Hepatic stellate cell (primary cell): ENCODE data around the gene OLIG2.

Experiments used
- DNase-seq: peaks from one replicate; pipeline ENCODE4 v3.0.0; 2011; ENCODE audit warnings: low spot score

Gene OLIG2

DNA sequence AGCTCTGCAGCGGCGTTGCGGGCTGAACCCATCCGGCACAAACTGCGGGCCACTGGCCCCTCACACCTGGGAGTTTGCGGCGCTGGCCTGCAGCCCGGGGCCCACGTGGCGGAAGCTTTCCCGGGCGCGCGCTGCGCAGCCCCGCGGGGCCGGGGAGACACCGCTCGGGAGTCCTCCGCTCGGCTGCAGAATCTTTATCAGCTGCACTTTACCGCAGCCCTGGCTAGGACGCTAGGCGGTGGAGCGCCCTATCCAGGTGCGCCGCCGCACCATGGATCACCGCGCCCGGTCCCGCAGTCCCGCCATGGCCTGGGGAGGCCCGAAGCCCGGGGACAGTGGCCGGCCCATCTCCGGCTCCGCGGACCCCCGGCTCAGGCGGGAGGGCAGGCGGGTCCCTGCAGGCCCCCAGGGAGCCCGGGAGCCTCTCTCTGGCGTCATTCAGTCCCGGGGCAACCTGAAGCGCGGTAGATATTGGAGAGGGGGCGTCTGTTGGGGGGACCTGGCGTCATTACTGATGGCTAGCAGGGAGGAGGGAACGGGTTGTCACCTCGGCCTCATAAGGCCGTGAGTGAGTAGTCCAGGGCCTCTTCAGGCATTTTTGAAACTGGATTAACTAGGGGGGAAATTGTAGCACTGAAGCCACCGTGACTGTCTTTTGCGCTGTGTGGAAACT is 5.7 kb upstream of the OLIG2 start:
- no peak for DNase-seq

GRCh38 chr21:33020558-33021100 is 5.1 kb upstream of the OLIG2 start:
- no peak for DNase-seq

- no peak for DNase-seq
Observed at GRCh38 chr21:33021150-33021549, 4.6 kb upstream of the OLIG2 start.

DNA sequence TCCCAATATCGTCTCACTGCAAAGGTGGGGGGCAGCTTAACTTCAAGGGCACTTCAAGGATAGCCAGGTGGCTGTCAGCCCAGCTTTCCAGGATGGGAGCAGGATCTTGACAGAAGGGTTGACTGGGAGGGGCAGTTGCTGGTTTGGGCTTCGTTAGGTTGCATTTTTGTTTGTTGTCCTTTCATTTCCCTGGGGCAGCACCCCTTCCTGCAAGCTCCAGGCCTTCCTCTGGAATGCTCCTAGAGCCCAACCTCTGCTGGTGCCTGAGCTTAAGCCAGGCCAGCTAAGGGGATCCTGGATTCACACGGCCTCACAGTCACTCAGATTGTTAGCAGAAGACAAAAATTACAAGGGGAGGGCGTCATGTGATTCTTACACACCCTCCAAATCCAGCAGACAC is 4.1 kb upstream of the OLIG2 start:
- no peak for DNase-seq

GRCh38 chr21:33022489-33022827 is 3.3 kb upstream of the OLIG2 start:
- no peak for DNase-seq

DNA sequence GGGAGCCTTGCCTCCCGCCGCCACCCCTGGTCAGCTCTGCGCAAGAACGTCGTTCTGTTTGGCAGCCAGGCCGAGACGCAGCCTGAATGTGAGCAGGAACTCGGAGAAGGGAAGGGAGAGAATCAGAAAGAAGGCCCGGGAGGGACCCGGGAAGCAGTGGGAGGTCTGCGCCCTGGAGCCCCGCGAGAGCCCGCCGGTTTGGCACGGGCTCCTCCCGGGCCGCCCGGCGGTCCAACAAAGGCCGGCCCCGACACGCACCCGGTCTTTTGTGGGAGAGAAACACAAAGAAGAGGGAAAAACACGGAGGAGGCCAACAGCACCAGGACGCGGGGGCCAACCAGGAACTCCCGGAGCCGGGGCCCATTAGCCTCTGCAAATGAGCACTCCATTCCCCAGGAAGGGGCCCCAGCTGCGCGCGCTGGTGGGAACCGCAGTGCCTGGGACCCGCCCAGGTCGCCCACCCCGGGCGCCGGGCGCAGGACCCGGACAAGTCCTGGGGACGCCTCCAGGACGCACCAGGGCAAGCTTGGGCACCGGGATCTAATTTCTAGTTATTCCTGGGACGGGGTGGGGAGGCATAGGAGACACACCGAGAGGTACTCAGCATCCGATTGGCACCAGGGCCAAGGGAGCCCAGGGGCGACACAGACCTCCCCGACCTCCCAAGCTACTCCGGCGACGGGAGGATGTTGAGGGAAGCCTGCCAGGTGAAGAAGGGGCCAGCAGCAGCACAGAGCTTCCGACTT is 2.7 kb upstream of the OLIG2 start:
- no peak for DNase-seq

- DNase-seq, result no peak
Observed at GRCh38 chr21:33023574-33024200, 2.0 kb upstream of the OLIG2 start.

DNA sequence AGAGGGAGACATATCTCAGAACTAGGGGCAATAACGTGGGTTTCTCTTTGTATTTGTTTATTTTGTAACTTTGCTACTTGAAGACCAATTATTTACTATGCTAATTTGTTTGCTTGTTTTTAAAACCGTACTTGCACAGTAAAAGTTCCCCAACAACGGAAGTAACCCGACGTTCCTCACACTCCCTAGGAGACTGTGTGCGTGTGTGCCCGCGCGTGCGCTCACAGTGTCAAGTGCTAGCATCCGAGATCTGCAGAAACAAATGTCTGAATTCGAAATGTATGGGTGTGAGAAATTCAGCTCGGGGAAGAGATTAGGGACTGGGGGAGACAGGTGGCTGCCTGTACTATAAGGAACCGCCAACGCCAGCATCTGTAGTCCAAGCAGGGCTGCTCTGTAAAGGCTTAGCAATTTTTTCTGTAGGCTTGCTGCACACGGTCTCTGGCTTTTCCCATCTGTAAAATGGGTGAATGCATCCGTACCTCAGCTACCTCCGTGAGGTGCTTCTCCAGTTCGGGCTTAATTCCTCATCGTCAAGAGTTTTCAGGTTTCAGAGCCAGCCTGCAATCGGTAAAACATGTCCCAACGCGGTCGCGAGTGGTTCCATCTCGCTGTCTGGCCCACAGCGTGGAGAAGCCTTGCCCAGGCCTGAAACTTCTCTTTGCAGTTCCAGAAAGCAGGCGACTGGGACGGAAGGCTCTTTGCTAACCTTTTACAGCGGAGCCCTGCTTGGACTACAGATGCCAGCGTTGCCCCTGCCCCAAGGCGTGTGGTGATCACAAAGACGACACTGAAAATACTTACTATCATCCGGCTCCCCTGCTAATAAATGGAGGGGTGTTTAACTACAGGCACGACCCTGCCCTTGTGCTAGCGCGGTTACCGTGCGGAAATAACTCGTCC is 1.3 kb upstream of the OLIG2 start:
- no peak for DNase-seq

DNA sequence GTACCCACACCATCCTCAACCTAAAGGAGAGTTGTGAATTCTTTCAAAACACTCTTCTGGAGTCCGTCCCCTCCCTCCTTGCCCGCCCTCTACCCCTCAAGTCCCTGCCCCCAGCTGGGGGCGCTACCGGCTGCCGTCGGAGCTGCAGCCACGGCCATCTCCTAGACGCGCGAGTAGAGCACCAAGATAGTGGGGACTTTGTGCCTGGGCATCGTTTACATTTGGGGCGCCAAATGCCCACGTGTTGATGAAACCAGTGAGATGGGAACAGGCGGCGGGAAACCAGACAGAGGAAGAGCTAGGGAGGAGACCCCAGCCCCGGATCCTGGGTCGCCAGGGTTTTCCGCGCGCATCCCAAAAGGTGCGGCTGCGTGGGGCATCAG is 638 bp upstream of the OLIG2 start:
- DNase-seq, result no peak

DNA sequence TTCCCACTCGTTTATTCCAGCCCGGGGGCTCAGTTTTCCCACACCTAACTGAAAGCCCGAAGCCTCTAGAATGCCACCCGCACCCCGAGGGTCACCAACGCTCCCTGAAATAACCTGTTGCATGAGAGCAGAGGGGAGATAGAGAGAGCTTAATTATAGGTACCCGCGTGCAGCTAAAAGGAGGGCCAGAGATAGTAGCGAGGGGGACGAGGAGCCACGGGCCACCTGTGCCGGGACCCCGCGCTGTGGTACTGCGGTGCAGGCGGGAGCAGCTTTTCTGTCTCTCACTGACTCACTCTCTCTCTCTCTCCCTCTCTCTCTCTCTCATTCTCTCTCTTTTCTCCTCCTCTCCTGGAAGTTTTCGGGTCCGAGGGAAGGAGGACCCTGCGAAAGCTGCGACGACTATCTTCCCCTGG is 716 bp downstream of the OLIG2 start:
- no peak for DNase-seq

DNA sequence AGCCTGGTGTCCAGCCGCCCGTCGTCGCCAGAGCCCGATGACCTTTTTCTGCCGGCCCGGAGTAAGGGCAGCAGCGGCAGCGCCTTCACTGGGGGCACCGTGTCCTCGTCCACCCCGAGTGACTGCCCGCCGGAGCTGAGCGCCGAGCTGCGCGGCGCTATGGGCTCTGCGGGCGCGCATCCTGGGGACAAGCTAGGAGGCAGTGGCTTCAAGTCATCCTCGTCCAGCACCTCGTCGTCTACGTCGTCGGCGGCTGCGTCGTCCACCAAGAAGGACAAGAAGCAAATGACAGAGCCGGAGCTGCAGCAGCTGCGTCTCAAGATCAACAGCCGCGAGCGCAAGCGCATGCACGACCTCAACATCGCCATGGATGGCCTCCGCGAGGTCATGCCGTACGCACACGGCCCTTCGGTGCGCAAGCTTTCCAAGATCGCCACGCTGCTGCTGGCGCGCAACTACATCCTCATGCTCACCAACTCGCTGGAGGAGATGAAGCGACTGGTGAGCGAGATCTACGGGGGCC is 1.2 kb downstream of the OLIG2 start:
- DNase-seq, result no peak

DNA sequence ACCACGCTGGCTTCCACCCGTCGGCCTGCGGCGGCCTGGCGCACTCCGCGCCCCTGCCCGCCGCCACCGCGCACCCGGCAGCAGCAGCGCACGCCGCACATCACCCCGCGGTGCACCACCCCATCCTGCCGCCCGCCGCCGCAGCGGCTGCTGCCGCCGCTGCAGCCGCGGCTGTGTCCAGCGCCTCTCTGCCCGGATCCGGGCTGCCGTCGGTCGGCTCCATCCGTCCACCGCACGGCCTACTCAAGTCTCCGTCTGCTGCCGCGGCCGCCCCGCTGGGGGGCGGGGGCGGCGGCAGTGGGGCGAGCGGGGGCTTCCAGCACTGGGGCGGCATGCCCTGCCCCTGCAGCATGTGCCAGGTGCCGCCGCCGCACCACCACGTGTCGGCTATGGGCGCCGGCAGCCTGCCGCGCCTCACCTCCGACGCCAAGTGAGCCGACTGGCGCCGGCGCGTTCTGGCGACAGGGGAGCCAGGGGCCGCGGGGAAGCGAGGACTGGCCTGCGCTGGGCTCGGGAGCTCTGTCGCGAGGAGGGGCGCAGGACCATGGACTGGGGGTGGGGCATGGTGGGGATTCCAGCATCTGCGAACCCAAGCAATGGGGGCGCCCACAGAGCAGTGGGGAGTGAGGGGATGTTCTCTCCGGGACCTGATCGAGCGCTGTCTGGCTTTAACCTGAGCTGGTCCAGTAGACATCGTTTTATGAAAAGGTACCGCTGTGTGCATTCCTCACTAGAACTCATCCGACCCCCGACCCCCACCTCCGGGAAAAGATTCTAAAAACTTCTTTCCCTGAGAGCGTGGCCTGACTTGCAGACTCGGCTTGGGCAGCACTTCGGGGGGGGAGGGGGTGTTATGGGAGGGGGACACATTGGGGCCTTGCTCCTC is 1.9 kb downstream of the OLIG2 start:
- DNase-seq, result no peak

DNA sequence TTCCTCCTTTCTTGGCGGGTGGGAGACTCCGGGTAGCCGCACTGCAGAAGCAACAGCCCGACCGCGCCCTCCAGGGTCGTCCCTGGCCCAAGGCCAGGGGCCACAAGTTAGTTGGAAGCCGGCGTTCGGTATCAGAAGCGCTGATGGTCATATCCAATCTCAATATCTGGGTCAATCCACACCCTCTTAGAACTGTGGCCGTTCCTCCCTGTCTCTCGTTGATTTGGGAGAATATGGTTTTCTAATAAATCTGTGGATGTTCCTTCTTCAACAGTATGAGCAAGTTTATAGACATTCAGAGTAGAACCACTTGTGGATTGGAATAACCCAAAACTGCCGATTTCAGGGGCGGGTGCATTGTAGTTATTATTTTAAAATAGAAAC is 2.5 kb downstream of the OLIG2 start:
- no peak for DNase-seq

GRCh38 chr21:33028773-33029384 is 3.1 kb downstream of the OLIG2 start:
- DNase-seq, result no peak

DNA sequence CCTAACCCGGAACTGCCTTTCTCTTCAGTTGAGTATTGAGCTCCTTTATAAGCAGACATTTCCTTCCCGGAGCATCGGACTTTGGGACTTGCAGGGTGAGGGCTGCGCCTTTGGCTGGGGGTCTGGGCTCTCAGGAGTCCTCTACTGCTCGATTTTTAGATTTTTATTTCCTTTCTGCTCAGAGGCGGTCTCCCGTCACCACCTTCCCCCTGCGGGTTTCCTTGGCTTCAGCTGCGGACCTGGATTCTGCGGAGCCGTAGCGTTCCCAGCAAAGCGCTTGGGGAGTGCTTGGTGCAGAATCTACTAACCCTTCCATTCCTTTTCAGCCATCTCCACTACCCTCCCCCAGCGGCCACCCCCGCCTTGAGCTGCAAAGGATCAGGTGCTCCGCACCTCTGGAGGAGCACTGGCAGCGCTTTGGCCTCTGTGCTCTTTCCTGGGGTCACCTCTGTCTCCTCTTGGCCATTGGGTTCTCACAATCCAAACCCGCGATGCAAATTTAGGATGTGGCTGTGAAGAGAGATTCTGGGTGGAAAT is 3.7 kb downstream of the OLIG2 start:
- DNase-seq, result no peak

GRCh38 chr21:33029975-33030461 is 4.3 kb downstream of the OLIG2 start:
- DNase-seq, result no peak

DNA sequence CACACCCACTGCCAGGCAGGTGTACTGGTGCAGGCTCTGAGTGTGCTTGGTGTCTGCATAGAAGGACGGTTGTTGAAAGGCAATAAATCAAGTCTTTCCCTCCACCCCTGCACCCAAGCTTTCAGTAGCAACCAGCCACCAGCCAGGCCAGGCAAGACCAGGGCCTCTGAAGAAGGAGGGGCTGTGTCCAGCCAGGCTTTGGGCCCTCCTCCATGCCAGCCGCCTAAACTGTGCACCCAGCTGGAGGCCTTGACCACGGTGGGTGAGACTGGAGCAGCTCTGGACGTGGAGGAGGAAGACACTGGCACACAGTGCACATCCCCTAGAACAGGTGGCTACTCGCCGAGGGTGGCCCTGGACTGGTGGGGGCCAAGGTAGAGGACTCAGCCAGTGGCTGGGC is 4.9 kb downstream of the OLIG2 start:
- DNase-seq, result no peak

- DNase-seq, result no peak
Observed at GRCh38 chr21:33031152-33031911, 5.6 kb downstream of the OLIG2 start.

DNA sequence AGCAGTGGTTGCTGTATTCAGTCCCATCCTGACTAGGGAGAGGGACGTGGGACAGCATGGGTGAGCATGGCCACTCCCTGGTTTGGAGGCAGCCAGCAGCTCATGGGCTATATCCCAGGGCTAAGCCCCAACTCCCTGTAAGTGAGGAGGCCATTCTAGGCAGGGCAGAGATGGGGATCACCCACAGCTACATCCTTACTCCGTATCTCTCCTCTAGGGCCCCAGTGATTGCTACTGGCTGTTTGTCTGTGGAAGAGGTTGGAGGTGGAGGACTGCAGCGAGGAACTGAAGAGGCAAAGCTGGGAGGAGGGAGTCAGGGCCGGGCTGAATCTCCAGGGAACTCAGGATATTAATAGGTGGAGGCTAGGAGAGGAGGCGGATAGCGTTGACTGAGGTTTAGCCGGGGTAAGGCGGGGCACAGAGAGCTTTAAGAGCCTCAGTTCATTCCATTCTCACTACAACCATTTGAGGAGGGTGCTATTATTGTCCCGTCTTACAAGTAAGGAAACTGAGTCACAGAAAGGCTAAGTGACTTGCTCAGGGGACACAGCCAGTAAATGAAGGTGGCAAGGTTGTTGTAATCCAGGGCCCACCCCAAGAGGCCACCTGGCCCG is 6.8 kb downstream of the OLIG2 start:
- DNase-seq, result no peak
